HG03439 (cell line): ENCODE results near the gene NET1.

Experiments
- ATAC-seq: cut with Tn5 transposase; IDR thresholded peaks from one replicate; pipeline ENCODE4 v1.9.1; 2021; ENCODE audit warnings: mild to moderate bottlenecking, moderate library complexity; ENCODE audit not compliant: unreplicated experiment

The NET1 gene

GRCh38 chr10:5441106-5441505 is 28.7 kb downstream of the NET1 start:
- ATAC-seq, result no peak

- ATAC-seq, result no peak
Observed at GRCh38 chr10:5442065-5442989, 30.0 kb downstream of the NET1 start.

GRCh38 chr10:5442990-5443370 is 30.6 kb downstream of the NET1 start:
- peak; percentile 10 for ATAC-seq

- peak; percentile 76 for ATAC-seq
Observed at GRCh38 chr10:5443429-5443828, 31.1 kb downstream of the NET1 start.

- no peak for ATAC-seq
Observed at GRCh38 chr10:5445006-5445405, 32.6 kb downstream of the NET1 start.

GRCh38 chr10:5446390-5446926 is 34.1 kb downstream of the NET1 start:
- ATAC-seq, result no peak

GRCh38 chr10:5447056-5447455 is 34.7 kb downstream of the NET1 start:
- ATAC-seq, result no peak

- peak; percentile 43 for ATAC-seq
Observed at GRCh38 chr10:5447611-5448071, 35.3 kb downstream of the NET1 start.

- no peak for ATAC-seq
Observed at GRCh38 chr10:5448333-5449001, 36.1 kb downstream of the NET1 start.

GRCh38 chr10:5449227-5449626 is 36.9 kb downstream of the NET1 start:
- ATAC-seq, result no peak

- ATAC-seq, result no peak
Observed at GRCh38 chr10:5449823-5450222, 37.5 kb downstream of the NET1 start.

GRCh38 chr10:5450605-5451384 is 38.4 kb downstream of the NET1 start:
- ATAC-seq, result no peak

- no peak for ATAC-seq
Observed at GRCh38 chr10:5453749-5454489, 41.6 kb downstream of the NET1 start.

GRCh38 chr10:5456563-5456962 is 44.2 kb downstream of the NET1 start:
- ATAC-seq, result no peak

GRCh38 chr10:5457741-5458140 is 45.4 kb downstream of the NET1 start:
- no peak for ATAC-seq

- ATAC-seq, result no peak
Observed at GRCh38 chr10:5458425-5458824, 46.1 kb downstream of the NET1 start.

- no peak for ATAC-seq
Observed at GRCh38 chr10:5458949-5459747, 46.8 kb downstream of the NET1 start.

- no peak for ATAC-seq
Observed at GRCh38 chr10:5460468-5461202, 48.3 kb downstream of the NET1 start.

- no peak for ATAC-seq
Observed at GRCh38 chr10:5461203-5461588, 48.8 kb downstream of the NET1 start.
